CD8-positive, alpha-beta memory T cell (primary cell): Measurements from ENCODE around the gene MCAM. TPM values are rescaled to one million over a fixed set of nuclear protein-coding genes. Genes with fewer than 3 reads are reported as not detected.

Experiments used
- CTCF ChIA-PET: fragments of 350-600 bp; sonication (Branson Sonifier 250); formaldehyde crosslinking; loops from one replicate; lab custom pipeline; 2021; ENCODE audit warnings: antibody characterized with exemption; lab: Charles Lee
- POLR2A ChIA-PET: fragments of 350-600 bp; sonication (Branson Sonifier 250); formaldehyde crosslinking; loops from one replicate; lab custom pipeline; 2021; ENCODE audit warnings: antibody characterized with exemption; lab: Charles Lee
- DNase-seq, 5 donors: peaks; one replicate each; pipeline versions ENCODE4 v3.0.0 to v3.0.0-alpha.2; 2020 to 2022; ENCODE audit warnings: mixed read lengths in 1 of 5
- H3K27ac ChIP-seq: one replicate; pipeline ENCODE4 v1.7.0; 2013; ENCODE audit warnings: low read depth, mild to moderate bottlenecking, low read length, moderate library complexity
- H3K27me3 ChIP-seq: 2 replicates; pipeline ENCODE4 v1.7.0; 2013; ENCODE audit warnings: low read length, mild to moderate bottlenecking; ENCODE audit not compliant: insufficient read depth, poor library complexity, severe bottlenecking
- H3K36me3 ChIP-seq: 2 replicates; pipeline ENCODE4 v1.7.0; 2013; ENCODE audit warnings: mild to moderate bottlenecking, low read length, moderate library complexity; ENCODE audit not compliant: insufficient read depth
- H3K4me1 ChIP-seq: 2 replicates; pipeline ENCODE4 v1.7.0; 2013; ENCODE audit warnings: mild to moderate bottlenecking, low read length, moderate library complexity; ENCODE audit not compliant: insufficient read depth
- H3K4me3 ChIP-seq: 2 replicates; pipeline ENCODE4 v1.7.0; 2013; ENCODE audit warnings: mild to moderate bottlenecking, low read length
- H3K9me3 ChIP-seq: 2 replicates; pipeline ENCODE4 v1.7.0; 2013; ENCODE audit warnings: mild to moderate bottlenecking, low read length
- H3K27ac Mint-ChIP-seq, 8 donors: one replicate each; pipeline ENCODE4 v1.8.0; 2020 to 2021; ENCODE audit warnings: mixed read lengths in 8 of 8, mild to moderate bottlenecking in 6 of 8, inconsistent platforms in 3 of 8, moderate library complexity in 3 of 8
- H3K27me3 Mint-ChIP-seq, 2 donors: one replicate each; pipeline ENCODE4 v1.8.0; 2020 to 2021; ENCODE audit warnings: mixed read lengths in 2 of 2, mild to moderate bottlenecking in 1 of 2, moderate library complexity in 1 of 2
- H3K36me3 Mint-ChIP-seq, 3 donors: one replicate each; pipeline ENCODE4 v1.8.0; 2020 to 2021; ENCODE audit warnings: mixed read lengths in 3 of 3, inconsistent platforms in 1 of 3, mild to moderate bottlenecking in 1 of 3
- H3K4me1 Mint-ChIP-seq, 3 donors: one replicate each; pipeline ENCODE4 v1.8.0; 2020 to 2021; ENCODE audit warnings: mixed read lengths in 3 of 3, inconsistent platforms in 1 of 3, mild to moderate bottlenecking in 1 of 3
- H3K4me3 Mint-ChIP-seq, 7 donors: one replicate each; pipeline ENCODE4 v1.8.0; 2020 to 2021; ENCODE audit warnings: mixed read lengths in 7 of 7, mild to moderate bottlenecking in 6 of 7, moderate library complexity in 4 of 7, inconsistent platforms in 2 of 7
- H3K9me3 Mint-ChIP-seq, 5 donors: one replicate each; pipeline ENCODE4 v1.8.0; 2020 to 2022; ENCODE audit warnings: mixed read lengths in 5 of 5, mild to moderate bottlenecking in 3 of 5, moderate library complexity in 2 of 5, inconsistent platforms in 1 of 5
- polyA plus RNA-seq: library from polyadenylated mRNA; unstranded; fragments of 300-500 nt; fragmentation: Illumina TruSeq; gene quantifications from one replicate; pipeline ENCODE4 v1.2.3, GENCODE V29; 2021
- total RNA-seq, 2 experiments: library from RNA; stranded (reverse); gene quantifications; one replicate each; pipeline ENCODE4 v1.2.3, GENCODE V29; 2021

MCAM gene
- total and polyA plus RNA-seq, 3 experiments from 2014 or later: 1.6 to 2.7 (median 2.0) TPM

- Mint-ChIP-seq H3K36me3 (no peaks in the 10 kb centered on the region), H3K4me1 (peaks cover 7 to 54% (median 26%) of the 10 kb centered on the region in 3 donors), H3K27ac (peak overlapping the region in 2 of 8 donors; percentile 64 to 68), H3K27me3 (peaks cover 14 to 33% of the 10 kb centered on the region in 2 donors), H3K9me3 (no peaks in the 10 kb centered on the region), H3K4me3 (peak overlapping the region in 2 of 7 donors; percentile 31 to 82)
- Histone ChIP-seq H3K27ac (no peak overlapping the region), H3K4me1 (peaks cover 34% of the 10 kb centered on the region), H3K9me3 (no peaks in the 10 kb centered on the region), H3K27me3 (peaks cover 14% of the 10 kb centered on the region), H3K36me3 (no peaks in the 10 kb centered on the region), H3K4me3 (no peak overlapping the region)
- POLR2A ChIA-PET: no interaction called here
- CTCF ChIA-PET: interaction anchor here (0.9 kb wide), 1 partner anchor 21 kb away, joined by 3 read pairs; no protein-coding TSS in a partner anchor
- no peak for DNase-seq
Measured at GRCh38 chr11:119317592-119318239, 786 bp upstream of the MCAM start.

GRCh38 chr11:119316016-119316728 lies 758 bp downstream of the MCAM start:
- no peak for DNase-seq
- Histone ChIP-seq H3K9me3 (no peaks in the 10 kb centered on the region), H3K27me3 (peaks cover 14% of the 10 kb centered on the region), H3K36me3 (no peaks in the 10 kb centered on the region), H3K4me1 (peaks cover 27% of the 10 kb centered on the region), H3K4me3 (peak overlapping the region; percentile 68), H3K27ac (no peak overlapping the region)
- H3K27ac Mint-ChIP-seq: peak overlapping the region in 2 of 8 donors; percentile 36 to 48
- POLR2A ChIA-PET: interaction anchor here (0.5 to 0.8 kb wide), 2 partner anchors 8 to 10 kb away, joined by 3 read pairs; no protein-coding TSS in a partner anchor
- H3K4me1 Mint-ChIP-seq: peaks cover 7 to 44% (median 20%) of the 10 kb centered on the region in 3 donors
- H3K9me3 Mint-ChIP-seq: no peaks in the 10 kb centered on the region
- no peaks in the 10 kb centered on the region for H3K36me3 Mint-ChIP-seq
- CTCF ChIA-PET: interaction anchor here (0.7 to 1.8 kb wide), 4 partner anchors 19 to 120 kb away, joined by 3 to 4 read pairs (median 3); partner anchors contain the start of gene CBL
- peak overlapping the region; percentile 69 to 88 (median 73) for H3K4me3 Mint-ChIP-seq
- peaks cover 14 to 33% of the 10 kb centered on the region in 2 donors for H3K27me3 Mint-ChIP-seq

DNA sequence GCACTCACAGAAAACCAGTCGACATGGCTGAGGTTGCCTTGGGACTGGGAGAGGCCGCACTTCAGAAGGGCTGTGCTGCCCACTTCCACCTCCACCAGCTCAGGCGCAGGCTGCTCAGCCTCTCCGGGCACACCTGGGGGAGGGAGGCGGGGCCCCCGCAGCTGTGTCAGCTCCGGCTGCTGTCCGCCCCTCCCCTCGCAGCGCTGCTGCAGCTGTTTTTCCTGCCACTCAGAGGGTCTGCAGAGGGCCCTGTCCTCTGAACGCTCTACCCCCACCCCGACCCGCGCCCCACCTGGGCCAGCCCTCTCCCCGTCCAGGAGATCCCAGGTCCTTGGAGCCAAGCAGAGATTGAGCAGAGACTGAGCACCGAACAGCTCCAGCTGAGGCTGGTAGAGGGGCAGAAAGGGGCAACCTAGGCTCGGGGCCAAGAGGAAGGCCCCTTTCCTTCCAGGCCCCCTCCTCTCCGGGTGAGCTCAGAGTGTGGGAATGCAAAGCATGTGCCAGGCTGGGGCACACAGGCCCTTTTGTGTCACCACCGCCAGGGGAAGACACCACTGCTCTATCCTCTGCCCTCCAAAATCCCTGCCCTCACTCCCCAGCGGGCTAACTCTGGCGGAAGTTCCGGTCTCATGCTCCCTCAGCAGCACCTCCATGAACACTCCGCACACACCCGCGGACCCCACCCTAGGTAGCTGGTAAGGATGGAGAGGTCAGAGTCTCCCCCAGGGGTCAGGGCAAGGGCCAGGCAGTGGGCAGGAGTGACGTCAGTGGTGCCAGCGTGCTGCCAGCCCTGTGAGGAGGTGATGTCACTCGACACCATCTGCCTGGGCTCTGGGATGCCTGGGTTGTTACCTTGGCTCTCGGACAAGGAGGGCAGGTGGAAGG lies 1.6 kb downstream of the MCAM start:
- Histone ChIP-seq H3K9me3 (no peaks in the 10 kb centered on the region), H3K4me1 (peaks cover 23% of the 10 kb centered on the region), H3K4me3 (peak overlapping the region; percentile 68), H3K27me3 (peaks cover 14% of the 10 kb centered on the region), H3K36me3 (no peaks in the 10 kb centered on the region), H3K27ac (no peak overlapping the region)
- POLR2A ChIA-PET: interaction anchor here (0.6 kb wide), 1 partner anchor 23 kb away, joined by 3 read pairs; no protein-coding TSS in a partner anchor
- Mint-ChIP-seq H3K36me3 (no peaks in the 10 kb centered on the region), H3K27me3 (peaks cover 14 to 33% of the 10 kb centered on the region in 2 donors), H3K9me3 (no peaks in the 10 kb centered on the region), H3K4me1 (peaks cover 7 to 43% (median 20%) of the 10 kb centered on the region in 3 donors), H3K4me3 (peak overlapping the region; percentile 69 to 88 (median 73)), H3K27ac (peak overlapping the region in 5 of 8 donors; percentile 21 to 53 (median 48))
- peak in 4 of 5 donors; percentile 24 to 60 (median 37) for DNase-seq
- CTCF ChIA-PET: interaction anchor here (1.1 to 1.8 kb wide), 4 partner anchors 18 to 119 kb away, joined by 3 to 4 read pairs (median 3); no protein-coding TSS in a partner anchor

DNA sequence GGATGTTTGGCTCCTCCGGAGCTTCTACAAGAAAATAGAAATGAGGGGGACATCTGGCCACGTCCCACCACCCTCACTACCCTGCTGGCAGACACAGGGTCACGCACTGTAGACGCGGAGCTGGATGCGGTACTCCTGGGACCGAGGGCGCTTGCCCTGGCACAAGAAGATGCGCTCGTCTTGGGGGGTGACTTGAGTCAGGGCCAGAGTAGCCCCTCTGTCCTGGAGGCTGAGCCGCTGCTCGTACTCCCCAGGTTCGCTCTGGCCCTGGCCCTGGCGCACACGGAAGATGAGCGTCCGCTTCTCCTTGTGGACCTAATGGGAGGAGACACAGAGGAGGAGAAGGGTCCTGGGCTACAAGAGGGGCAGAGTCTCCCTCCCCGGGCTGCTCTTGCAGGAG lies 2.2 kb downstream of the MCAM start:
- Histone ChIP-seq H3K27me3 (peaks cover 14% of the 10 kb centered on the region), H3K4me3 (no peak overlapping the region), H3K27ac (no peak overlapping the region), H3K36me3 (no peaks in the 10 kb centered on the region), H3K4me1 (peaks cover 23% of the 10 kb centered on the region), H3K9me3 (no peaks in the 10 kb centered on the region)
- Mint-ChIP-seq H3K4me3 (peak overlapping the region in 5 of 7 donors; percentile 22 to 76 (median 69)), H3K4me1 (peaks cover 7 to 39% (median 19%) of the 10 kb centered on the region in 3 donors), H3K9me3 (no peaks in the 10 kb centered on the region), H3K36me3 (no peaks in the 10 kb centered on the region), H3K27me3 (peaks cover 14 to 30% of the 10 kb centered on the region in 2 donors), H3K27ac (peak overlapping the region in 1 of 8 donors; percentile 48)
- ChIA-PET CTCF (interaction anchor here (1.1 to 1.8 kb wide), 4 partner anchors 9 to 119 kb away, joined by 3 to 4 read pairs (median 3); no protein-coding TSS in a partner anchor), POLR2A (interaction anchor here (0.6 kb wide), 2 partner anchors 24 to 312 kb away, joined by 3 read pairs; no protein-coding TSS in a partner anchor)
- DNase-seq: no peak

DNA sequence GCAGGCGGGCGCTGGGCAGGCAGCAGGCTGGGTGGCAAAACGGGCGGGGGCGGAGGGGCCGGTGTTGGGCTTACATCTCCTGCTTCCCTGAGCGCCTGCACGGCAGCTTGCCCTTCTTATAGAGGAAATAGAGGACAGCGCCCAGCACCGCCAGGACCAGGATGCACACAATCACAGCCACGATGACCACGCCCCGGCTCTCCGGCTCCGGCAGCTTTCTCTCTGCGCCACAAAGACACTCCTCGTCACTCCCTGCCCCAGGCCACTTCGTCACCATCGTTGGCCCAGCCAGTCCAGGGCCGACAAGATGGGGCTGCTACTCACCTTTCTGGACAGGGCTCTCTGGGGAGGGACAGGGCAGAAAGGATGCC lies 6.3 kb downstream of the MCAM start:
- H3K27ac Mint-ChIP-seq: no peak overlapping the region
- CTCF ChIA-PET: interaction anchor here (1.2 kb wide), 1 partner anchor 12 kb away, joined by 6 read pairs; no protein-coding TSS in a partner anchor

DNA sequence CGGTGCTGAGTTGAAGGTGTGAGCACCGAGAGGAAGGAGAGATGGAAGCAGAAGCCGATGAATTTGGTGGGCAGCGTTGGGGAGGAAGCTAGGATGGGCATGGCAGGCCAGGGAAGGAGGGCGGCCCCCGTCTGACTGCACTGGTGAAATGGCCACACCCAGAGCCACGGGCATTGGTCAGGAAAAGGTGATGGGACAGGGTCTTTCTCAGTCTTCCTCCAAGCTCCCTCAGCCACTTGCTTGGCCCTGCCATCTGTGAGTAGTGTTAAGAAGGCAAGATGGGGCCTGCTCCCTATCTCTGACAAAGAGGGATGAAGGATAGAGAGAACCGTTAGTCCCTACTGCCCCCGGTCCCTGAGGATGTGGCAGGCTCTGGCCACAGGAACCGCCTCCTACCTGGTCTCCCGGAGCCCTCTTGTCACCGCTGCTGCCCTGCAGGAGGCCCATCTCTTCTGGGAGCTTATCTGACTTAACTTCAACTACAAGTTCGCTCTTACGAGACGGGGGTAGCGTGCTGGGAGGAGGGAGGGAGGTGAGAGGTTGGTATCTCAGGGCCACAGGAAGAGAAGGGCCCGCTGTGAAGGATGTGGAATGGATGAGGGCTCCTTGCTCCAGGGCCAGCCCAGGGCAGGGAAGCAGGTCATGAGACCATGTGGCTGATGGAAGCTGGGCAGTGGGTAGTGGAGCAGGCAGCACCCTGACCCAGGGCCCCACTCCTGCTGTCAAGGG lies 6.8 kb downstream of the MCAM start:
- DNase-seq: no peak
- POLR2A ChIA-PET: no interaction called here
- H3K36me3 Mint-ChIP-seq: peaks cover 0 to 11% (median 4%) of the 10 kb centered on the region in 3 donors
- H3K9me3 ChIP-seq: no peaks in the 10 kb centered on the region
- H3K27me3 Mint-ChIP-seq: peaks cover 3 to 8% of the 10 kb centered on the region in 2 donors
- H3K4me1 Mint-ChIP-seq: peaks cover 0 to 13% (median 12%) of the 10 kb centered on the region in 3 donors
- no peaks in the 10 kb centered on the region for H3K36me3 ChIP-seq
- H3K4me3 ChIP-seq: no peak overlapping the region
- CTCF ChIA-PET: interaction anchor here (1.2 kb wide), 2 partner anchors 13 to 16 kb away, joined by 3 to 6 read pairs; no protein-coding TSS in a partner anchor
- no peak overlapping the region for H3K4me3 Mint-ChIP-seq
- peaks cover 30% of the 10 kb centered on the region for H3K4me1 ChIP-seq
- H3K27me3 ChIP-seq: peaks cover under 1% of the 10 kb centered on the region
- no peak overlapping the region for H3K27ac ChIP-seq
- no peaks in the 10 kb centered on the region for H3K9me3 Mint-ChIP-seq
- H3K27ac Mint-ChIP-seq: peak overlapping the region in 1 of 8 donors; percentile 19

More for the DNA sequence above, 6.3 kb downstream of the MCAM start:
- POLR2A ChIA-PET: no interaction called here
- DNase-seq: no peak
- Histone ChIP-seq H3K4me1 (peaks cover 30% of the 10 kb centered on the region), H3K4me3 (no peak overlapping the region), H3K27ac (no peak overlapping the region), H3K36me3 (no peaks in the 10 kb centered on the region), H3K9me3 (no peaks in the 10 kb centered on the region), H3K27me3 (peaks cover 6% of the 10 kb centered on the region)
- H3K9me3 Mint-ChIP-seq: no peaks in the 10 kb centered on the region
- H3K36me3 Mint-ChIP-seq: peaks cover 0 to 5% (median 3%) of the 10 kb centered on the region in 3 donors
- H3K4me3 Mint-ChIP-seq: no peak overlapping the region
- H3K27me3 Mint-ChIP-seq: peaks cover 4 to 13% of the 10 kb centered on the region in 2 donors
- H3K4me1 Mint-ChIP-seq: peaks cover 0 to 16% (median 12%) of the 10 kb centered on the region in 3 donors
